Dedifferentiated amniotic fluid mesenchymal stem cell (primary cell): Measurements from ENCODE around the gene PXMP2.

Experiments
- DNase-seq: peaks from one replicate; pipeline ENCODE4 v3.0.0-alpha.2; 2016; ENCODE audit errors: extremely low spot score

The PXMP2 gene

GRCh38 chr12:132723015-132723763 is 35.8 kb downstream of the PXMP2 start:
- DNase-seq, result no peak

- DNase-seq, result no peak
Measured at GRCh38 chr12:132723764-132724140, 36.4 kb downstream of the PXMP2 start.

GRCh38 chr12:132724506-132725241 is 37.3 kb downstream of the PXMP2 start:
- no peak for DNase-seq

GRCh38 chr12:132726386-132726785 is 39.0 kb downstream of the PXMP2 start:
- no peak for DNase-seq

GRCh38 chr12:132727091-132727794 is 39.9 kb downstream of the PXMP2 start:
- DNase-seq, result no peak

GRCh38 chr12:132728502-132728901 is 41.1 kb downstream of the PXMP2 start:
- DNase-seq, result no peak

- DNase-seq, result no peak
Measured at GRCh38 chr12:132729541-132730320, 42.3 kb downstream of the PXMP2 start.

- DNase-seq, result no peak
Measured at GRCh38 chr12:132730353-132730752, 43.0 kb downstream of the PXMP2 start.

- DNase-seq, result no peak
Measured at GRCh38 chr12:132731574-132731973, 44.2 kb downstream of the PXMP2 start.

- DNase-seq, result no peak
Measured at GRCh38 chr12:132734206-132734605, 46.8 kb downstream of the PXMP2 start.

- DNase-seq, result no peak
Measured at GRCh38 chr12:132735496-132735895, 48.1 kb downstream of the PXMP2 start.

GRCh38 chr12:132736378-132736777 is 49.0 kb downstream of the PXMP2 start:
- DNase-seq, result no peak

GRCh38 chr12:132736913-132737312 is 49.5 kb downstream of the PXMP2 start:
- no peak for DNase-seq

- no peak for DNase-seq
Measured at GRCh38 chr12:132739600-132740312, 52.4 kb downstream of the PXMP2 start.

- DNase-seq, result no peak
Measured at GRCh38 chr12:132740313-132740646, 52.9 kb downstream of the PXMP2 start.

- DNase-seq, result no peak
Measured at GRCh38 chr12:132740652-132741051, 53.3 kb downstream of the PXMP2 start.

GRCh38 chr12:132741620-132742019 is 54.2 kb downstream of the PXMP2 start:
- DNase-seq, result no peak

GRCh38 chr12:132743831-132744230 is 56.4 kb downstream of the PXMP2 start:
- DNase-seq, result no peak

GRCh38 chr12:132746613-132747012 is 59.2 kb downstream of the PXMP2 start:
- no peak for DNase-seq

- DNase-seq, result no peak
Measured at GRCh38 chr12:132747395-132747794, 60.0 kb downstream of the PXMP2 start.

GRCh38 chr12:132747896-132748295 is 60.5 kb downstream of the PXMP2 start:
- DNase-seq, result no peak
